Measurements from ENCODE around the gene SAMD9L.
A peak's percentile ranks its signal among the peaks of the same experiment; 100 is the strongest.

DNA sequence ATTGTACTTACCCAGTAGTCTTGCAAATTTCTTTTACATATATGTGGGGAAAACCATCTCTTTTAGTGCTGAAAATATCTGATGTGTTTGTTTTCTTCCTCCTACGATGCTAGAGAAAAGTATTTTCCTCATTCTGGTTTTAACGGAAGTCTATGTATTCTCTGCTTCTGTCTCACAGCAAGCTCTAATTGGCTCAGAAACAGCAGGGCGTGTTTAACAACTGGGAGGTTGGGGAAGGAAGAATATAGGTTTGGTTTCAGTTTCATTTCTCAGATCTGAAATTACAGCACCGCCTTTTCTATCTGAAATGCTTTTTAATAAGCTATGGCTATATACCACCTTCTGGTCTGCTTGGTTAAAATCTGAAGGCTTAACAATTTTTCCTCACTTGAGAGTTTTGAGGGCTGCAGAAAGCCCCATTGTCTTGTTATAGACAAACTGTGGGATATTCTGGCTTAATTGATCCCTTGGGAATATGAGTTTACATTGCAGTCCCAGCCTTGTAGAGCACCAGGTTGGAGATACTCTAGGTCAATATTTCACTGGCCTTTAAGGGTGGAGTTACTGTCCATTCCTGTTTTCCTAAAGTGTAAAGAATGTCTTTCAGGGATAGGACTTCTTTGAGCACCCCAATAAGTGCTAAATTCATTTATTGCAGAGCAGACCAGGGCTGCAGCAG lies 30.2 kb downstream of the SAMD9L start, which contains the start of gene SAMD9:
- peak in 1 of 2 donors; percentile 13 for TF ChIP-seq POLR2A (IDR thresholded peaks at IDR 0.05)
- TF ChIP-seq CTCF (IDR thresholded peaks at IDR 0.05) = no peak
